Cardiac muscle cell (in vitro differentiated cells and primary cell): Measurements from ENCODE around the gene DYNC2H1. TPM values are rescaled to one million over a fixed set of nuclear protein-coding genes. Genes with fewer than 3 reads are reported as not detected.
A peak's percentile ranks its signal among the peaks of the same experiment; 100 is the strongest.

ENCODE experiments used
- DNase-seq, 2 donors: peaks; one replicate each; pipeline versions ENCODE4 v3.0.0 to v3.0.0-alpha.2; 2010 to 2017; ENCODE audit warnings: low read depth in 1 of 2, low spot score in 1 of 2
- H3K27ac ChIP-seq: fragments of 200-600 bp; sonication (generic); 2 replicates; pipeline ENCODE4 v1.5.1; 2016
- H3K27me3 ChIP-seq: fragments of 200-600 bp; sonication (generic); 2 replicates; pipeline ENCODE4 v1.6.0; 2016; ENCODE audit warnings: control low read depth
- H3K36me3 ChIP-seq: fragments of 200-600 bp; sonication (generic); 2 replicates; pipeline ENCODE4 v1.5.1; 2016; ENCODE audit warnings: control low read depth
- H3K4me1 ChIP-seq: fragments of 200-600 bp; sonication (generic); 2 replicates; pipeline ENCODE4 v1.8.1; 2017; ENCODE audit warnings: low read depth, mild to moderate bottlenecking, mixed run types
- H3K4me3 ChIP-seq: fragments of 200-600 bp; sonication (generic); 2 replicates; pipeline ENCODE4 v1.5.1; 2016; ENCODE audit warnings: mild to moderate bottlenecking
- H3K9me3 ChIP-seq: fragments of 200-600 bp; sonication (generic); 2 replicates; pipeline ENCODE4 v1.5.1; 2017; ENCODE audit warnings: low read depth, mild to moderate bottlenecking, control low read depth
- CTCF ChIP-seq: IDR thresholded peaks from 2 replicates; pipeline ENCODE4 v1.5.1; 2012; ENCODE audit warnings: low read depth, mild to moderate bottlenecking, low read length
- polyA plus RNA-seq: library from polyadenylated mRNA; unstranded; fragments of >200 nt; fragmentation: Nextera tagmentation; extraction: Ambion mirVana; gene quantifications from 2 replicates; pipeline ENCODE4 v1.2.1, GENCODE V29; 2016
- total RNA-seq: library from RNA; depleted of rRNA; stranded (reverse); fragments of >200 nt; gene quantifications from 2 replicates; pipeline ENCODE4 v1.2.3, GENCODE V29; 2016

DYNC2H1 gene
- total and polyA plus RNA-seq, 2 experiments from 2014 or later, result 3.4 to 10.5 TPM

- DNase-seq, result peak in 1 of 2 donors; percentile 43
- no peak for TF ChIP-seq CTCF
- Histone ChIP-seq H3K4me3 (no peak overlapping the region), H3K27me3 (no peaks in the 10 kb centered on the region), H3K4me1 (peaks cover 6% of the 10 kb centered on the region), H3K27ac (no peak overlapping the region), H3K9me3 (no peaks in the 10 kb centered on the region), H3K36me3 (no peaks in the 10 kb centered on the region)
Observed at GRCh38 chr11:103529181-103529684, 420.0 kb downstream of the DYNC2H1 start.

Other genes starting within 250 kb of the DYNC2H1 start
- not detected in 2 replicates for gene MMP12, start 234.4 kb upstream of the DYNC2H1 start, total RNA-seq
- gene MMP12, start 234.4 kb upstream of the DYNC2H1 start, polyA plus RNA-seq, result not detected in 2 replicates
- not detected in 2 replicates for gene MMP13, start 153.7 kb upstream of the DYNC2H1 start, total RNA-seq
- gene MMP13, start 153.7 kb upstream of the DYNC2H1 start, polyA plus RNA-seq, result not detected in 2 replicates
- gene DCUN1D5, start 17.3 kb upstream of the DYNC2H1 start, total RNA-seq, result 113 and 182 TPM in 2 replicates
- gene DCUN1D5, start 17.3 kb upstream of the DYNC2H1 start, polyA plus RNA-seq, result 75.5 and 101 TPM in 2 replicates